ENCODE data around the gene PORCN.
"Not testable (repeated sequence)": the region's sequence is repeated elsewhere in the genome, so short reads cannot be mapped to it uniquely, and the experiment has no call there.

PORCN gene

DNA sequence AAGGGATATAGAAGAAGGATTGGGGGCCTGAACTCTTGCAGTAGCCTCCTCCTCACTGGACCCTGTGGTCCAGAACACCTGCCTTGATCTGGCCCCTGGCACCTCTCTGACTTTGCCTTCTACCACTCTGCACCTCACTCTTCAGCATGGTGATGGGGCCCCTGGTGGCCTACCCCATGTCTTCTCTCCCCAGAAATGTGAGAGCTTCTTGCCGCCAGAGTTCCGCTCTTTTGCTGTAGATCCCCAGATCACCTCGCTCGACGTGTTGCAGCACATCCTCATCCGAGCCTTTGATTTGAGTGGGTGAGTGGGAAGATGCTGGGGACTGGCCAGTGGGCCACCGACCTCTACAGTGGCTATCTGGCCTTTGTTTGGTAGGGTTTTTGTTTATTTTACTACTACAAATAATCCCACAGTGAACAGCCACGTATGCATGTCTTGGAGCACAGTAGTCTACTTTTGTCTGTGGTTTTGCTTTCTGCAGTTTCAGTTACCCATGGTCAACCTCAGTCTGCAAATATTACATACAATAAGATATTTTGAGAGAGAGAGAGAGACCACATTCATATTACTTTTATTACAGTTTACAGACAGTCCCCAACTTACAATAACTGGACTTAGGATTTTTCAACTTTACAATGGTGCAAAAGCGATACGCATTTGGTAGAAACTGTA lies 32.5 kb downstream of the PORCN start:
- DNase-seq (ENCODE audit: low spot score) = no peak

DNA sequence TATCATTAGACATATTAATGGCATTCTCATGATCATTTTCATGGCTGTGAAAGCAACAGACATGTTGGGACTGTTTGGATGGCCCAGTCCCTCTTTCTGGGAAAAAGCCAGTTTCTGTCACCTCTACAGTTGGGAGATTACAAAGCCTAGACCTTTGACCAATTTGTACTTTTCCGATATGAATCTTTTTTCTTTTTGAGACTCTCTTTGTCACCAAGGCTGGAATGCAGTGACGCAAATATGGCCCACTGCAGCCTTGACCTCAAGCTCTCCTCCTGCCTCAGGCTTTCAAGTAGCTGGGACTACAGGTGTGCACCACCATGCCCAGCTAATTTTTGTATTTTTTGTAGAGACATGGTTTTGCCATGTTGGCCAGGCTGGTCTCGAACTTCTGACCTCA lies 40.1 kb downstream of the PORCN start:
- no peak for DNase-seq (ENCODE audit: low spot score)

DNA sequence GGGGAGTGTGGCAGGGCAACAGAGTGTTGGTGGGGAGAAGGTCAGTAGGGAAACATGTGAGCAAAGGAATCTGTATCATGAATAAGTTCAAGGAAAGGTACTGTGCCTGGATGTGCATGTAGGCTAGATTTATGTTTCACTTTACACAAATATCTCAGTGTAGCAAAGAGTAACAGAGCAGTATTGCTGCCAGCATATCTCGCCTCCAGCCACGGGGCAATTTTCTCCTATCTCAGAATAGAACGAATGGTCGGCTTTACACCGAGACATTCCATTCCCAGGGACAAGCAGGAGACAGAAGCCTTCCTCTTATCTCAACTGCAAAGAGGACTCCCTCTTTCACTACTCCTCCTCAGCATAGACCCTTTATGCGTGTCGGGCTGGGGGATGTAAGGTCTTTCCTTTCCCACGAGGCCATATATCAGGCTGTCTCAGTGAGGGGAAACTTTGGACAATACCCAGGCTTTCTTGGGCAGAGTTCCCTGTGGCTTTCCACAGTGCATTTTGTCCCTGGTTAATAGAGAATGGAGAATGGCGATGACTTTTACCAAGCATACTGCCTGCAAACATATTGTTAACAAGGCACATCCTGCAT lies 47.0 kb downstream of the PORCN start:
- DNase-seq (ENCODE audit: low spot score) = not testable (repeated sequence)

DNA sequence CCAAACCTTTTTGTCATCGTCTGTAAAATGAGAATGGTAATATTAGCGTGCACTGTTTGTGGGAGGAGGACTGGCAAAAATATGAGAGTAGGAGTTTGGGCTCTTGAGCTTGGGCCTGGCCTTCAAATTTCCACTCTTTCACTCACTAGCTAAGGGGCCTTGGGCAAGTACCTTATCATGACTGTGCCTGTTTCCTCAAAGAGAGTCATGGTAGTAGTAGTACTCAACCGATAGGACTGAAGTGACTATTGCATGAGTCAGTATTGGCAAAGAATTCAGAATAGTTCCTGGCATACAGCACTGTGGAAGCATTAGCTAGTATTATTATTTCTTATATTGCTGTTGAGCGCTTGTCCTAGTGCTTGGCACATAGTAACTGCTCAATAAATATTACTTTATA lies 49.5 kb downstream of the PORCN start:
- no peak for DNase-seq (ENCODE audit: low spot score)

DNA sequence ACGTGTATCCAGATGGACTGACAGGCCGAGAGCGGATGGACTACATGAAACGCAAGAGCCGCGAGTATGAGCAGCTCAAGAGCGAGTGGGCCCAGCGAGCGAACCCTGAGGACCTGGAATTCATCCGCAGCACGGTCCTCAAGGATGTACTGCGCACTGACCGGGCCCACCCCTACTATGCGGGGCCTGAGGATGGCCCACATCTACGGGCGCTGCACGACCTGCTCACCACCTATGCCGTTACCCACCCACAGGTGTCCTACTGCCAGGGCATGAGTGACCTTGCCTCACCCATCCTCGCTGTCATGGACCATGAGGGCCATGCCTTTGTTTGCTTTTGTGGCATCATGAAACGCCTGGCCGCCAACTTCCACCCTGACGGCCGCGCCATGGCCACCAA lies 50.8 kb downstream of the PORCN start:
- no peak for DNase-seq (ENCODE audit: low spot score)

DNA sequence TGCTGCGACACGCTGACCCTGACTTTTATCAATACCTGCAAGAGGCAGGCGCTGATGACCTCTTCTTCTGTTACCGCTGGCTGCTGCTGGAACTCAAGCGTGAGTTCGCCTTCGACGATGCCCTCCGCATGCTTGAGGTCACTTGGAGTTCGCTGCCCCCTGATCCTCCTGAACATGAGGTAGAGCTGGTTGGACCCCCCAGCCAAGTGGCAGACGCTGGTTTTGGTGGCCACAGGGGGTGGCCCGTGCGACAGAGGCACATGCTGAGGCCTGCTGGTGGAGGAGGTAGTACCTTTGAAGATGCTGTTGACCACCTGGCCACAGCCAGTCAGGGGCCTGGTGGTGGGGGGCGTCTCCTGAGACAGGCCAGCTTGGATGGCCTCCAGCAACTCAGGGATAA lies 51.3 kb downstream of the PORCN start:
- no peak for DNase-seq (ENCODE audit: low spot score)

DNA sequence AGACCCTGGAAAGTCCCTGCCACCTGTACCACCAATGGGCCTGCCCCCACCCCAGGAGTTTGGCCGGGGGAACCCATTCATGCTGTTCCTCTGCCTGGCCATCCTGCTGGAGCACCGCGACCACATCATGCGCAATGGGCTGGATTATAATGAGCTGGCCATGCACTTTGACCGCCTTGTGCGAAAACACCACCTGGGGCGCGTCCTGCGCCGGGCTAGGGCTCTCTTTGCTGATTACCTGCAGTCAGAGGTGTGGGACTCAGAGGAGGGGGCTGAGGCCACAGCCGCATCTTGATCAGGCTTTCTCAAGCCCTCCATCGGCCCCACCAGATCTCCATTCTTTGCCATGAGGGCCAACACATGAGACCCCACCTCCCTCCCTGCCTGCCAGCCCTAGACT lies 51.9 kb downstream of the PORCN start:
- no peak for DNase-seq (ENCODE audit: low spot score)

DNA sequence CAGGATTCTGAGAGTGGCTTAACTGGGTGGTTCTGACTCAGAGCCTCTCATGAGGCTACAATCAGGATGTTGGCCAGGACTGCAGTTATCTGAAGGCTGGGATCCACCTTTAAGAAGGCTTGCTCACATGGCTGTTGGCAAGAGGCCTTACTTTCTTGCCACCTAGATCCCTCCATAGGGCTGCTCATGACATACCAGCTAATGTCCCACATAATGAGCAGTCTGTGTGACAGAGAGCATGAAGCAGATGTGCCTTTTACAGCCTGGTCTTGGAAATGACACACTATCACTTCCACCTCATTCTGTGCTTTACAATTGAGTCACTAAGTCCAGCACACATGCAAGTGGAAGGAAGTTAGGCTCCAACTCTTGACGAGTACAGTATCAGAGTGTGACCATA lies 61.2 kb downstream of the PORCN start:
- DNase-seq (ENCODE audit: low spot score) = no peak
